ENCODE data around the gene CDCA8.
A peak's percentile ranks its signal among the peaks of the same experiment; 100 is the strongest.

Gene CDCA8

DNA sequence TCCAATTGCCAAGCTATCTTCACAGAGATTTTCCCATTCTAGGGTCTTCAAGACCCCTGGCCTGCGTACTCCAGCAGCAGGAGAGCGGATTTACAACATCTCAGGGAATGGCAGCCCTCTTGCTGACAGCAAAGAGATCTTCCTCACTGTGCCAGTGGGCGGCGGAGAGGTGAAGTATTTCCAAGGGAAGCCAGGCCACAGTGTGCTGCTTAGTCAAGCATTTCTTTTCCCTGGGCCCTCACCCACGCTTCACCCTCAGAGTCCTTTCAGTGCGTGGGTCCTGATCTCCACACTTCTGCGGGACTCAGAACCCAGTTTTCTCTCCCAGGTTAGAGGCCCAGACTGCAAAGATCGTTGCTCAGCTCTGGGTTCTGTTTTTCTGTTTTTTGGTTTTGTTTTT, 13.1 kb downstream of the CDCA8 start:
- in situ Hi-C loops (cut with MboI; ENCODE audit: low pct_unique_long_range_greater_than_20kb, low sequenced_read_pairs): no loop called here

DNA sequence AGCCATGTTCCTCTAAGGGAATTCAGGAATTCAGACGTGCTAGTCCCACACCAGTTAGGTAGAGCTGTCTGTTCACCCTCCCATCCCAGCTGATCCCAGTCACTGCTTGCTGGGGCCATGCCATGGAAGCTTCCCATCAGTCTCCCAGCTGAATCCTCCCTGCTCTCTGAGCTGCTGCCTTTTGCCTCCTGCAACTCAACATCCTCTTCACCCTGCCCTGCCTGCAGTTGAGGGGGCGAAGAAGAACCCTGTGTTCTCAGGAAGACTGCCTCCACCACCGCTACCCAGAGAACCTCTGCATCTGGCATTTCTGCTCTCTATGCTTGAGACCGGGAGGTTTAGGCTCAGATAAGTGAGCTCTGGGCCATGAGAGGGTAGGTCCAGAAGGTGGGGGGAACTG, 16.2 kb downstream of the CDCA8 start:
- in situ Hi-C loops (cut with MboI; ENCODE audit: low pct_unique_long_range_greater_than_20kb, low sequenced_read_pairs): no loop called here
- DNase-seq: no peak

More for the DNA sequence above, 13.1 kb downstream of the CDCA8 start:
- DNase-seq: no peak

DNA sequence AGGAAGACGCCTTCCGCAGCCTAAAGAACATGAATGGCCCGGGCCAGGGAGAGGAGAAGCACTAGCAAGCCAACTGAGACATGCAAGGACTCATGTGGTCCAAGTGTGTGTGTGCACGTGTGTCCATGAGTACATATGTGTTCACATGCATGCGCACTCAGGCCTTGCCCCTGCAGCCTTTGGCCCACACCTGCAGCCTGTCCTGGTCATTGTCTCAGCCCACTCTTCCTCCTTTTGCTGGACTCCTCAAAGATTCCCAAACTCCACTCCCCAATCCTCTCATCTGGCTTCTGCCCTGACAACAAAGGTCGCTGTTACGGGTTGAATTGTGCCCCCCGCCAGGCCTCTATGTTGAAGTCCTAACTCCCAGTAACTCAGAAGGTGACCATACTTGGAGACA, 21.9 kb downstream of the CDCA8 start:
- no peak for DNase-seq
- in situ Hi-C loops (cut with MboI; ENCODE audit: low pct_unique_long_range_greater_than_20kb, low sequenced_read_pairs): no loop called here

DNA sequence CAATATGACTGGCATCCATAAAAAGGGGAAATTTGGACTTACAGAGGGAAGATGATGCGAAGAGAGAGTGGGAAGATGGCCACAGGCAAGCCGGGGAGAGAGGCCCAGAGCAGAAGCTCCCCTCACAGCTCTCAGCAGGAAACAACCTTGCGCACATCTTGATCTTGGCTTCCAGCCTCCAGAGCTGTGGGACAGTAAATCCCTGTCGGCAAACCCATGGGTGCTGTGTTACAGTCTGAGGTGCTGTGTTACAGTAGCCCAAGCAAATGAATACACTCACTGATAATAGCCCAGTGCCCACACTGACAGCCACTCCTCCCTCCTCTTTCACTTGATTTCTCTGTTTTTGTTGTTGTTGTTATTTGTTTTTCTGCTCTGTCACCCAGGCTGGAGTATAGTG, 22.4 kb downstream of the CDCA8 start:
- in situ Hi-C loops (cut with MboI; ENCODE audit: low pct_unique_long_range_greater_than_20kb, low sequenced_read_pairs): no loop called here
- no peak for DNase-seq

DNA sequence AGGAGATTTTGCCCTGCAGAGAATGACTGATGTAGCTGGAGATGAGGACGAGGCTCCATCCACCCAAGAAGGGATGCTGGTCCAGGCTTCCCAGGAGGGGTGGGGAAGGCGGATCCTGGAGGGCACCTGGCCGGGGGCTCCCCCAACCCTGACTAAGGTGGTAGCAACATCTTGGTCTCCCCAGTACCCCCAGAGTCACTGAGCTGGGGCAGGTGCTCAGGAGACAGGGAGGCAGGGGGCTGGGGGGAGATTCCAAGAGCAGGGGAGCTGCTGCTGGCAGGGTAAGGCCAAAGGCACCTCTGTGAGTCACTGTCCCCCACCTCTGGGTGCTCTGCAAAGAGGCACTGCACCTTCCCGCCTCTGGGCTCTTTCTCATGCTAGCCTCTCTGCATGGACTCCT, 24.0 kb downstream of the CDCA8 start:
- DNase-seq: no peak
- in situ Hi-C loops (cut with MboI; ENCODE audit: low pct_unique_long_range_greater_than_20kb, low sequenced_read_pairs): no loop called here

DNA sequence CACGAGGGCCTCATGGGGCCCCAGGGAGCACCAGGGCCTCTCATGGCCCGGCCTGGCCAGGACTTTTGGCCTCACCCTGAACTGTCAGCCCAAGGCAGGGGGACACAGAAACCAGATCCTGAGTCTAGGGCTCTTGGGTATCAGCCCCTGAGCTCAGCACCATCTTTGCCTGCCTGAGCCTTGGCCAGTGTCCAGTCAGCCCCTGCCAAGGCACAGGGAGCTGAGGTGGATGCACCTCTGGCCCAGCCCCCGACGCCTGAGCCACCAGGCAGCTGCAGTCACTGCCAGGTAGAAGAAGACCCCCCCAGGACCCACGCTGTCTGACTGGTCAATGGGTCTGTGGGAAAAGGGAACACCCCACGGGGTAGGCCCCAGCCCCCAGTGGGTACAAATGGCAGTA, 25.3 kb downstream of the CDCA8 start:
- in situ Hi-C loops (cut with MboI; ENCODE audit: low pct_unique_long_range_greater_than_20kb, low sequenced_read_pairs): no loop called here
- DNase-seq: no peak

DNA sequence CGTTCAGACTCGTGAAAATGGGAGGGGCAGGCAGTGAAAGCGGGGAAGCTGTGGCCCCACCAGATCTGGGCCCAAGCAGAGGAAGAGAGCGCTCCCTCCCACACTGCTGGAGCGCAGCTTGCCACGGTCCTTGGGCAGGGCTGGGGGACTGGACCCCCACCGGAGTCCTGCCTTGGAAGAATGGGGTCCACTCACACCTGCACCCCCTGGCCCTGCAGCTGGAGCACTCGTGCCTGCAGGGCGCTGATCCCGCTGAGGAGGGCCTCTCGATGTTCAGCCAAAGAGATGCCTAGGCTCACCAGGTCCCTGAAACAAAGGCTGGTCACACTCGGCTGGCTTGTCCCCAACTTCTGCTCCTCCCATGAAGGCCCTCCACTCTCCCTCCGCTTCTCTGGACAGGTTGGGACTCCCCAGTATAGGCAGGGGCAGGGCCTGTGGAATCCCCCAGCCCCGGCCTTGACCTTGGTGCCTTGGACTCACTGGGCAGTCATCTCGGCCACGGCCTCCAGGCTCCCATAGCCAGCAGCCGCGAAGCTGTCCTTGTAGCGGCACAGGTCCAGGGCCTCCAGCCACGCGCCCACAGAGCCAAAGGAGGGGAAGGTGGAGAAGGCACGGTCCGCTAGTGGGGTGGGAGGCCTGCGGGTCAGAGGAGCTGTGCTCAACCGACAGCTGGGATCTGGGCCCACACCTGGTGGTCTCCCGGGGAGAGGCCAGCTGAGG, 26.0 kb downstream of the CDCA8 start:
- no peak for DNase-seq
- in situ Hi-C loops (cut with MboI; ENCODE audit: low pct_unique_long_range_greater_than_20kb, low sequenced_read_pairs): no loop called here

DNA sequence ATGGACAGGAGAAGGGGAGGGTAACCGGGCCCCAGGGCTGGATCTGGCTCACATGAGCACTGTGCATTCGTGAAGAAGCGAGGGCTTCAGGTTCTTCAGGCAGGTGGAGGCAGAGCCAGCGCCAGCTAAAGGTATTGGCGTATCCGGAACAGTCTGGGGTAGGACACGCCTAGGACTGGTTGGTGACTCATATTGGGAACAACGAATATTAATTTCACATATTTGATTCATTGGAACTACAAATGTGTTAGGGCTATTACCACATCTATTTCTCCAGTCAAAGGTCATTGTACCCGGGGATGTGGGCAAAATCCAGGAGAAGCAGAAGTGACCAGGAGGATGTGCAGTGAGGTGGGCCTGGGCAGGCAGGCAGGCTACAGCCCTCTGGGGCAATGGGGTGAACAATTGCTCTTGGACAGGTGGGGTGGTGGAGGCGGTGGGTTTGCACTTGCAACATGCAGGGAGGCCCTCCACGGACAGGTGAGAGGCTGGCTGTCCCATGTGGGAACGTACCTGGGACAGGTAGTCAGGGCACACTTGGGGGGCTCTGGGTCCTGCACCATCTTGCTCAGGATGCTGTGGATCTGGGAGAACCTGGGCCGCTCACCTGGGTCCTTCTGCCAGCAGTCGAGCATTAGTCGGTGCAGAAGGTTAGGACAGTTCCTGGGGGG, 26.7 kb downstream of the CDCA8 start:
- DNase-seq: no peak
- in situ Hi-C loops (cut with MboI; ENCODE audit: low pct_unique_long_range_greater_than_20kb, low sequenced_read_pairs): no loop called here

DNA sequence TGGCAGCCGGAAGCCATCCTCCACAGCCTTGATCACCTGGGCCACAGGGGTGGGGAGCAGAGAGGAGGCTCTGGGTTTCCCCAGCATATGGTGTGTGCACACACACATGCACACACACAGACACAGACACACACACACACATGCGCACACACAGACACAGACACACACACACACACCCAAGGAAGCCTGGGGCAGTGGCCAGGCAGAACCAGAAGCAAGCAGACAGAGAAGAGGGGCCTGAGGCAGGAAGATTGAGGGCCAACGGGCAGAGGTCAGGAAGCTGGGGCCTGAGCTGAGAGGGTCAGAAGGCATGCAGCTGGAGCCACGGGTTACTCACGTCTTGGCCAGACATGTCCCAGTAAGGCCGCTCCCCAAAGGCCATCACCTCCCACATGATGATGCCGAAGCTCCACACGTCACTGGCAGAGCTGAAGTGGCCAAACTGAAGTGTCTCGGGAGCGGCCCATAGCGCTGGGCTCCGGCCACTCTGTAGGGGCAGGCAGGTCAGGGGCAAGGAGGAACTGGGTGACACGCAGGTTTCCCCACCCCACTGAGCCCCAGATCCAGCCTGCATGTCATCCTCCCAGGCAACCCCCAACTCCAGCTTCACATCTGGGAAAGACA, 27.4 kb downstream of the CDCA8 start:
- DNase-seq: no peak
- in situ Hi-C loops (cut with MboI; ENCODE audit: low pct_unique_long_range_greater_than_20kb, low sequenced_read_pairs): no loop called here

DNA sequence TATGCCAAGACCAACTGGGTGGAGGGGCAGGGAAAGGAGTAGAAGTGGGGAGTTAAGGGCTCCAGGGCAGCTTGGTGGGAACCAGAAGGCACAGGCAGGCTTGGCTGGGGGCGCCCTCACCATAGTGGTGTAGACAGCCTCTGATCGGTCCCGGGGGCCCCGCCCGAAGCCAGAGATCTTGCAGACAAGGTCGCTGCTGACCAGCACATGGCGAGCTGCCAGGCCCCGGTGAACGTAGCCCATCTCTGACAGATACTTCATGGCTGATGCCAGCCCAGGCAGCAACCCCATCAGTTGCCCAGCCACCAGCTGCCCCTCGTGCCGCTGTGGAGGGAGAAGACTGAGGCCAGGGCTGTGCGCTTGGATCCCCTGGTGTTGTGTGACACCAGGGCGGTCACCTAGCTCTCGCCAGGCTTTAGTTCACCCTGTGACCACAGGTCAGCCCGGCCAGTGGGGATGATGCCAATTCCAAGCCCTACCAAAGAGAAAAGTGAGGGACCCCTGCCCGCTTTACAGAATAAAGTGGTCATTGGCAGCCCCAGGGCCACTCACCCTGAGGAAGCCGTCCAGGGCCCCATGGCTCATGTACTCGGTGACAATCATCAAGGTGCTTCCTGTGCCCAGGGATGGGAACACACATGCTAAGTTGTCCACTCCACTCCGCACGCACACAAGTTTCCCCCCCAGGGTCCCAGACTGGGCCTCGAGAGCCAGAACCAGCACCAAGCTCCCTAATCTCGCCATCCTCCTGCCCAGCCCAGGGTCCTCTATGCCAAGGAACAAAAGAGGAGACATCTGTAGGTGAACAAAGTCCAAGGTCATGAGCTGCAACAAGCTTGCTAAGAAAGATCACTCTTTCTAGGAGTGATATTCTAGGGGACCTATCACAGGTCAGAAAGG, 28.2 kb downstream of the CDCA8 start:
- DNase-seq: no peak
- in situ Hi-C loops (cut with MboI; ENCODE audit: low pct_unique_long_range_greater_than_20kb, low sequenced_read_pairs): no loop called here

DNA sequence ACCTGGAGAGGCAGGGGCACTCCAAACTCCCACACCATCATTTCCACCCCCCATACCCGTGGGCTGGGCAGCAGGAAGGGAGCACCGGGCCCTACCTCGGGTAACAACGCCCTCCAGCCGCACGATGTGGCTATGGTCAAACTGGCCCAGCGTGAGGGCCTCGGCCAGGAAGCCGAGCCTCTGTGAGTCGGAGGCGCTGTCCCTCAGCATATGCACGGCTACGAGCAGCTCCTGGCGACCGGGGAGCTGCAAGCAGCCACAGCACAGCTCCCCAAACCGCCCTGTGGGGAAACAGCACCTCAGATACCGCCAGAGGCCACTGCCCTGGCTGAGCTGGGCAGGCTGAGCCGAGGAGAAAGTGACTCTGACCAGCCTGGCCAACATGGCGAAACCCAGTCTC, 29.2 kb downstream of the CDCA8 start:
- DNase-seq: no peak
- in situ Hi-C loops (cut with MboI; ENCODE audit: low pct_unique_long_range_greater_than_20kb, low sequenced_read_pairs): no loop called here

DNA sequence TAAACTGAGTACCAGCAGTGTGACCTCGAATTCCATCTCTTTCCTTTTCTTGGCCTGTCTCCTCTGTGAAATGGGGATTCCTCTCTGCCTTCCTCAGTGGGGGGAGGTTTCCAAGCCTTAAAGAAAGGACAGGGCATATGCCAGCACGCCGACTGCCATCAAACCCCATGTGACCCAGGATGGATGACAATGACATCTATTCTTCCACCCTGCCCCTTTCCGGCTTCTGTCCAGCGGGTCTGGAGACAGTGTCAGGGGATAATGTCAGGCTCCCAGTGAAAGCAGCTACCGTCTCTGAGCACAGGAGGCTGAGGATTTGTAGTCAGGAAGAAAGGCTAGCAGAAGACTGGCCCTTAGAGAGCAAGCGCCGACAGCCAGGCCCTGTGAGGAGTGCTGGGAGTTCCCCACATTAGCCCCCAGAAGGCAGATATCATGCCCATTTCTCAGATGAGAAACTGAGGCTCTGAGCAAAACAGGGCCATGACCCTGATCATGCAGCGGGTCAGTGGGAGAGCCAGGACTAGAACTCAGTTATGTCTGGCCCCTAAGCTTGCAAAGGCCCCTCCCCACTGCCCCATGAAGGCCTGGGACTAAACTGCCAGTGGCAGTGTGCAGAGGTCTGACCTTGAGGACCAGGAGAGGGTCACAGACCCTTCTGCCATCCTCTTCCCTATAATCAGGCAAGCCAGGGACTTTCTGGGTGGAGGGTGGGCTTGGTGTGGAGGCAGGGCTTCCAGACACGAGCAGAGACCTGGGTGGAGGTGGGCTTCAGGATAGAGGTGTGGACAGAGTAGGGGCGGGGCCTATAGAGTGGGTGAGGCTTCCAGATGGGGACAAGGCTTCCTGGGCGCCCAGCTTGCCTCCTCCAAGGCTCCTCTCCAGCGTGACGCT, 30.1 kb downstream of the CDCA8 start:
- DNase-seq: no peak
- in situ Hi-C loops (cut with MboI; ENCODE audit: low pct_unique_long_range_greater_than_20kb, low sequenced_read_pairs): no loop called here

DNA sequence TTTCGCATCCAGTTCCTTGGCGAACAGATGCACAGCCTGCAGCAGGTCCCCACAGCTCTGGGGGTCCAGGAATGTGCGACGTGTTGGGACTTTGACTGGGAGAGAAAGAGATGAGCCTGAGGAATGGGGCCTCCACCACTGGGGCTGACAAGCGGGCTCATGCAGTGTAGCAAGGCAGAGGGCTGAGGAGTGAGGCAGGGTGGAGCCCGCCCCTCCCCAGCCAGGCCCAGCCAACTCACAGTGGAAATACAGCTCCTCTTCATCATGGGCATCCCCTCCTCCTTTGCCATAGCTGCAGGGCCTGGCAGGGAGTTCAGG, 30.7 kb downstream of the CDCA8 start:
- no peak for DNase-seq
- in situ Hi-C loops (cut with MboI; ENCODE audit: low pct_unique_long_range_greater_than_20kb, low sequenced_read_pairs): no loop called here

DNA sequence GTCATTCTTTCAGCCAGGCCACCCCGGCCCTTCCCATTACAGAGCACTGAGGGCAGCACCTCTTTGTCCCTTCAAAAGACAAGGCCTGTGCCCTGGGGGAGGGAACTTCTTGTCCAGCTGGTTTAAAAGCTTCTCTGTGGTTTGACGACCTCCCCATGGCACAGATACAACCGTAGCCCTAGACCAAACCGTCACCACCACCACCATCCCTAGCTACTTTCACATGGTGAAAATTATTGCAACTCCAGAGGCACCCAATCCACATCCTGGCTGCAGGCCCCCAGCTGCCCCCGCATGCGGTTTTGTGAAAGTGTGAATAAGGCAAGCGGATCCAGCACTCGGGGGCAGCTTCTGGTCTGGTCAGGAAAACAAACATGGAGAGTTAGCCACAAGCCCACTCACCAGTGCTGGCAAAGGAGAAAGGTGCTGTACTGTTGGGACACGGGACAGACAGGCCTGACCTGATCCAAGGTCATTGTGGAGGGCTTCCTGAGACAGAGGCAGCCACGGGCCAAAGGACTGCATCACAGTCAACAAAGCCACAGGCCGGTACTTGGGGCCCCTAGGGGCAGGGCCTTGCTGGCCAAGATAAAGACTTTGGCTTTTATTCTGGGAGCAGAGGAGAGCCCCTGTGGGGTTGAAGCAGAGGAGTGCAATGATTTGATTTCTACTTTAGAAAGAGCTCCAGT, 31.2 kb downstream of the CDCA8 start:
- DNase-seq: peak; percentile 43
- in situ Hi-C loops (cut with MboI; ENCODE audit: low pct_unique_long_range_greater_than_20kb, low sequenced_read_pairs): no loop called here

DNA sequence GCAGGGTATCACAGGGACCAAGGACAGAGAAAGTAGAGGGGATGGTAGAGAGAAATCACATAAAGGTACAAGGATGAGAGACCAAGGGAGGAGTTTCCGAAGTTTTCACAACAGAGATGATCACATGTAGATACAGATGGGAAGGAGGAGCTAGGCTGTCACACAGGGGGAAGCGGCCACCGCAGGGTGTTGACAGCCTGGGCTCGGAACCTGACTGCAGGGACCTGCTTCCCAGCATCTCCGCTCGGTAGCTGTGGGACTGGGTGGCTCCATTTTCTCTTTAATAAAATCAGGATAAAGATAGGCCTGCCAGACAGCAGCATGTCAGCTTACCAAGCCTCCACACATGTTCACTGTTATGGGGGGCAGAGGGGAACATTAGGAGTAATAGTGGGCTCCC, 32.3 kb downstream of the CDCA8 start:
- in situ Hi-C loops (cut with MboI; ENCODE audit: low pct_unique_long_range_greater_than_20kb, low sequenced_read_pairs): no loop called here
- DNase-seq: no peak

DNA sequence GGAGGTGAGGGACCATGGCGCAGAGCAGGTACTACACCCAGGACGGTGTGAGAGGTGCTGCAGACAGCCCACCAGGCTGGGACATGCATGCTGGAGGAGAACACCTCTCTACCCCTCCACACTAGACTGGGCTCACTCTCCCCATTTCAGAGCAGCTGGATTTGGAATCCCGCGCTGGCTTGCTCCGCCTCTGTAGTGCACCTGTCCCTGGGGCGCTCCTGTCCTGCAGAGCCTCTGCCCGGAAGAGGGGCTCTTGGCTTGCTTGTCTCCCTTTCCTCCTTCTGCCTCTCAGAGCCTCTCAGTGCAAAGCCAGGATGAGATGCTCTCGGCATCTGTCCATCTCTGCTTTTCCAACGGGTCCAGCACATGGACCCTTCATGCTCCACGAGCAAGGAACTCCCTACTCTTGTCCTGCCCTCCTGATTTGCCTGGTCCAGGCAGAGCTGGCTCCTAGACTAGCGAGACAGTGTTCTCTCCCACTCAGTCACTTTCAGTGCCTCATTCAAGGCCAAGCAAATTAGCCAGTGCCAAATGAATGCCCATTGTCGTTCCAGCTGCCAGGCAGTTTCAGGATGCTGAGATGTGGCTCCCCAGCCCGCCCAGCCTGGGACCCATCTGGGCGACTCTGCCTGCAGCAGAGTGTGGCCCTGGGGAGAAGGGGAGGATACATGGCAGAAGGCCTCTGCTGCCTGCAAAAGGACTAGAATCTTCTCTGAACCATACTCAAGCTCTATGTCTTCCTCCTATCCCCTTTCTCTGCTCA, 33.7 kb downstream of the CDCA8 start:
- DNase-seq: no peak
- in situ Hi-C loops (cut with MboI; ENCODE audit: low pct_unique_long_range_greater_than_20kb, low sequenced_read_pairs): no loop called here

DNA sequence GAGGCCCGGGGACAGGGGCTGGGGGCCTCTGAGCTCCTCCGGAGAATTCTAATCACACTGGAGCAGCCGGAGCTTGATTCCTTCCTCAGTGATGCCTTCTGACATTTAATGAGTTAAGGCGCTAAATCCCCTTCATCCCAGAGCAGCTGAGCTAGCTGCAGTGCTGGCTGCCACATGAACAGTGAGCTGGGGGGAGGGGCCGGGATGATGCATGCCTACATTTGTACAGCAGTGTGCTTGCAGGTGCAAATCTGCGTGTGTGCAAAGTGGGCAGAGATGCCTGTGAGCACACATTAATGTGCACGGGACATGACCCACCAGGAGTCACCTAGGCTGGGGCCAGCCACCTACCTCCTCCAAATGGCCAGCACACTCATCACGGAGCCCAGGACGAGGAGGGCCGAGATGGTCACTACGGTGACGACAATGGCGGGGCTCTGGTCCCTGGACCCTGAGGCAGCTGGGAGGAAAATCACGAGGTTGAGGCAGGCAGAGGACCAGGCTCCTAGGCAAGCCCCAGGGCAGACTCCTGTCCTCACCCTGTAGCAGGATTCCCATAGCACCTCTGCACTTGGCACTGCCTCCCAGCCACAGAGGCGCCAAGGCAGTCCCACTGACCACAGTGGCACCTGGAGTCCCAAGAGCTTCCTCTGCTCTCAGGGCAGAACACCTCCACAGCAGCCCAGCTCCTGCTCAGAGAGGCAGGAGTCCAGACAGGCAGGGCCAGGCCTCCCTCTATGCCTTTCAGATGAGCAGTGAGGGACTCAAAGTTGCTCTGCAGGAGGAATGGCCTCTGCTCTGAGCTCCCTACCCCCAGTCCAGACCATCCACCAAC, 34.7 kb downstream of the CDCA8 start:
- DNase-seq: no peak
- in situ Hi-C loops (cut with MboI; ENCODE audit: low pct_unique_long_range_greater_than_20kb, low sequenced_read_pairs): no loop called here

All from KBM-7 (cell line).